Nucleus accumbens (tissue), 56 donors: Measurements from ENCODE around the gene ZBTB44.
"Not testable (repeated sequence)": the region's sequence is repeated elsewhere in the genome, so short reads cannot be mapped to it uniquely, and the experiment has no call there.

Source experiments
- DNase-seq, 56 donors: peaks; one replicate each; lab custom pipeline; 2025; lab: John Stamatoyannopoulos, UW

ZBTB44 gene

DNA sequence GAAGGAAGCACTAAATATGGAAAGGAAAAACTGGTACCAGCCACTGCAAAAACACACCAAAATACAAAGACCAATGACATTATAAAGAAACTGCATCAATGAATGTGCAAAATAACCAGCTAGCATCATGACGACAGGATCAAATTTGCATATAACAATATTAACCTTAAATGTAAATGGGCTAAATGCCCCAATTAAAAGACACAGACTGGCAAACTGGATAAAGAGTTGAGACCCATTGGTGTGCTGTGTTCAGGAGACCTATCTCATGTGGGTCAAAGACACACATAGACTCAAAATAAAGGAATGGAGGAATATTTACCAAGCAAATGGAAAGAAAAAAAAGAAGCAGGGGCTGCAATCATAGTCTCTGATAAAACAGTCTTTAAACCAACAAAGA lies 63.0 kb downstream of the ZBTB44 start:
- DNase-seq = not testable (repeated sequence)

DNA sequence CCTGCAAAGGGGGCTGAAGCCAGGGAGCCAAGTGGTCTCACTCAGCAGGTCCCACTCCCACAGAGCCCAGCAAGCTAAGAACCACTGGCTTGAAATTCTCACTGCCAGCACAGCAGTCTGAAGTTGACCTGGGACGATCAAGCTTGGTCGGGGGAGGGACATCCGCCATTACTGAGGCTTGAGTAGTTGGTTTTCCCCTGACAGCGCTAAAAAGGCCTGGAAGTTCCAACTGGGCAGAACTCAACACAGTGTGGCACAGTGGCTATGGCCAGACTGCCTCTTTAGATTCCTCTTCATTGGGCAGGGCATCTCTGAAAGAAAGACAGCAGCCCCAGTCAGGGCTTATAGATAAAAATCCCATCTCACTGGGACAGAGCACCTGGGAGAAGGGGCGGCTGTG lies 64.8 kb downstream of the ZBTB44 start:
- not testable (repeated sequence) for DNase-seq

DNA sequence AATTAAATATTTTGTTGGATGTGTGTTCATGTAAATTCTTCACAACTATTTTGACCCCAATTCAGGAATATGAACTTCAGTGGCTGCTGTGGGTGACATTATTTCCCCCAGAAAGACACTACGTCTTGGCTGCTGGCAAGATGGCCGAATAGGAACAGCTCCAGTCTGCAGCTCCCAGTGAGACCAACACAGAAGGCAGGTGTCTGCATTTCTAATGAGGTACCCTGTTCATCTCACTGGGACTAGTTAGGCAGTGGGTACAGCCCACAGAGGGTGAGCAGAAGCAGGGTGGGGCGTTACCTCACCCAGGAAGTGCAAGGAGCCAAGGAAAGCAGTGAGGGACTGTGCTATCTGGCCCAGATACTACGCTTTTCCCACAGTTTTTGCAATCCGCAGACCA lies 65.3 kb downstream of the ZBTB44 start:
- no peak for DNase-seq

DNA sequence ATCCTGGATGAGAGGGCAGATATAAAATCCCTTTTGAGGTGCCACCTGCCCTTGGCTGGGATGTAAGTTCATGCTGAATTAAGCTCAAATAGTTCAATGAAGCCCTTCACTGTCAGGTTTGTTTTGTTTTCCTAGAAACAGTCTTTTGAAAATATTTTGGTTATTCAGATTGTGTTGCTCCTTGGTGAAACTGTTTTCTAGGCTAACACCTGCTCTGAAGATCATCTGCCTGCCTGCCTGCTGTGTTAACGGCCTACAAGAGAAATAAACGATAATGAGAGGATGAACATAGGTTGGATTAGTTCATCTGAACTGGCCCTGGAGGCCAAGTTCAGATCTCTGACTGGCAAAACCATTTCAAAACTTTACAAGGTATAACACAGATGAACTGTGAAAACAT lies 67.4 kb downstream of the ZBTB44 start:
- no peak for DNase-seq

DNA sequence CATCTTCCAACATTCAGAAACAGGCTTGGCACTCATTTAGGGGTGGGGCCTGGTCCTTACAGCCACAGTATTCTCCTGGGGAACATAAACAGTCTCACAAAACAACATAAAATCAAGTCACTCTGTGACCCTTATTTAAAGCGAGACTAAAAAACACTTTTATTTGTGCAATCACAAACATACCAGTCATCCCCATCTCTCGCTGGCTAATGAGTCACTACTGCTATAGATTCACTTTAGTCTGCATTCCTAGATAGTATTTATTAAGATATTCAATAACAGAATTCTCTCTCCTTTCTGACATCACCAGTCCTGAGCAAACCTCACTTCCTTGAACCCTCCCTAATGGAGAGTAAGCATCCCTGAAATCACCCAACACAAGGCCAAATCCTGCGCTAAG lies 68.0 kb downstream of the ZBTB44 start:
- DNase-seq = no peak

DNA sequence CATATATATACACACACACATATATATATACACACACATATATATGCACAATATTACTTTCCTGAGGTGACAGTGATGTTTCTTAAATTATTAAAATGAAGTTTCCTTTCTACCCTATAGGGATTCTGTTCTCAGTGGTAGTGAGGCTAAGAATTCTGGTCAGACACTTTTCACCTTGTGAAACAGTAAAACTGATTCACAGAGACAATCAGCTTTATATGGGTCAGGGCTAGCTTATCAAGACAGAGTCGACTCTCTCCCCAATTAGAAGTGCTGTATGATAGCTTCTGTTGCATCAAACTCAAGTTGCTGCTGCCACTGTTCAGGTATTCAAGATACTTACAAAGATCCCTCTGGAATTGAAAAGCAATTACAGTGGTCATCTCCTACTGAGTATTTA lies 68.4 kb downstream of the ZBTB44 start:
- DNase-seq = no peak

DNA sequence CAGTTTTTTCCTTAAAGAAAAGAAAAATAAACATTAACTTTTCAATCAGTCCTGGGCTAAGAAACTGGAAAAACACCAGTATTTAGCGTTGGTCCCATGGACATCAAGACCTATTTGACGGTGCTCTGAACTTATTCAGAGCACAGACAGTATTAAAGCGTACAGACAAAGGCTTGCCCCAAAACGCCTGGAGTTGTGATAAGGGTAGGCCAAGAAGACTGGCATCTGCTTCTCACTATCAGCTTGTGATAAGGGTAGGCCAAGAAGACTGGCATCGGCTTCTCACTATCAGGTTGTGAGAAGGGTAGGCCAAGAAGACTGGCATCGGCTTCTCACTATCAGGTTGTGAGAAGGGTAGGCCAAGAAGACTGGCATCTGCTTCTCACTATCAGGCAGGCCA lies 69.3 kb downstream of the ZBTB44 start:
- not testable (repeated sequence) for DNase-seq

DNA sequence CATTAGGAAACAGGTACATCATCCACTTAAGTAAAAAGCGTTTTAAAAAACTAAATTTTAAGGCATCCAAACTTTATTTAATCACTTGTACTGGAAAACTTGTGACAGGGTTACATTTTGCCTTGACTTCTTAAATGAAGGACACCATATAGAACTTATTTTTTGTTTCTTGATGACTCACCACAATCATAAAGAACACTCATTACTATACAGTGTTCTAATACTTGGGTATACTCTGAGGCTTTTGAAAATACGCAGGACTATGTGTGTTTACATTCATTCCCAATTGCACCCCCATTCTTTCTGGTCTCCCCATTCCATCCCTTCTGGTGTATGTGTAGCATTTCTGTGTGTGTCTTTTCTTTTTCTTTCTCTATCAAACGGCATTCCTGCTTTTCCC lies 69.9 kb downstream of the ZBTB44 start:
- no peak for DNase-seq

DNA sequence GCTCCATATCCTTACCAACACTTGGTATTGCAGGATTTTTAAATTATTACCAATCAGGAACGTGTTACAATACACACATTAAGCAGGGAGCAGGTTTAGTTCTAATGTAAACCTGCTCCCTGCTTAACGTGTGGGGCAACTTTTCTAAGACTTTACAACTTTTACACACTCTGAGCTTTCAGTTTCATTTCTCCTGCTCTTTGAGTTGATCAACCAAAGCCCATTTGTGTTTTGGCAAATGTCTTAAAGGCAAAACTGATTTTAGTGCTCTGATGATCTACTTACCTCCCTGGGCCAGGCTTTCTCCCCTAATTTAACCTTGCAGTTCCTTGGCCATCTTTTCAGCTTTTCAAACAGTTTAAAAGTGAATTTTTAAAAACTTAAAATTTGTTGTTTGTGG lies 70.9 kb downstream of the ZBTB44 start:
- no peak for DNase-seq

DNA sequence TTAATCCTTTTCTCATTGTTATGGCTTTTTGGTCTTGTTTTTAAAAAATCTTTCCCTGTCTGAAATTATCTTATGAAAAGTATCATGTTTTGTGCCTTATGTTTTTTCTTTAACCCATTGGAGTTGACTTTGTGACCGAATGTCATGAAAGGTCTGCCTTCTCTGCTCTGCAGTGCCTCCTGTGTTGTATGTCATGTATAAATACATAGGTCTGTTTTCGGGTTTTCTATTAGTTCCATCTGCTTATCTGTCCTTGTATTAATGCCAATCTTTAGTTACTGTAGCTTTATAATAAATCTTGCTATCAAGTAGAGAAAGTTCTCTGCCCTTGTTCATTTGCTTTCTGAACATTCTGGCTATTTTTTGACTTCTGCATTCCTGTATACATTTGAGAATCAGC lies 73.0 kb downstream of the ZBTB44 start:
- DNase-seq = no peak

DNA sequence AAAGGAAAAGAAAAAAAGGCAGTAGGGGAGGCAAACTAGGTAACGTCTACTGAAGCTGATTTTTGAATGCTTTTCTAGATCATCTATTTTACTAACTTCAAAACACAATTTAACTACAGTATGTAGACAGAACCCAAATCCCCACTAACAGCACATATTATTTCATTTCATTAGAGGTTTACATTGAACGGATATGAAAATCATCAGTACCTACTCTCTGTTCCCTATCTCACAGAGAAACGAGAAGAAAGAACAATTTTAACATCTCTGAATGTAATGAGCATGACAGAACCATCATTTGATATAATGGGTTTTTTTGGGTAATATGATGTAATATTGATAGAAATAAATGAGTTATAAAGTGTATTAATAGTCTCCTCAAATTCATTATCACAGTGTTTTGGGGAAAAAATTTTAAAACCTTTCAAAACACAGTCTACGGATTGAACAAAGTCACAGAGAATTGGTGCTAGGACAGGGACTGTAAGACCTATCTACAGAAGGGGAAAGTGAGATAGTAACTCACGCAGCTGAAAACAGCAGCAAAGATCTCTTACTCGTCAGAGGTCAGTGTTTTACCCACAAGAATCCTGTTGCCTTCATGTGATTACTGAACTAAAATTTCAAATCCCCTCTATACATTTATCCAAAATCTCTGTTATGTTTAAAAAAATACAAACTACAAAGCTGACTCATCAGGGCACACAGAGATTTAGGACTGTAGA lies 77.3 kb downstream of the ZBTB44 start:
- no peak for DNase-seq

DNA sequence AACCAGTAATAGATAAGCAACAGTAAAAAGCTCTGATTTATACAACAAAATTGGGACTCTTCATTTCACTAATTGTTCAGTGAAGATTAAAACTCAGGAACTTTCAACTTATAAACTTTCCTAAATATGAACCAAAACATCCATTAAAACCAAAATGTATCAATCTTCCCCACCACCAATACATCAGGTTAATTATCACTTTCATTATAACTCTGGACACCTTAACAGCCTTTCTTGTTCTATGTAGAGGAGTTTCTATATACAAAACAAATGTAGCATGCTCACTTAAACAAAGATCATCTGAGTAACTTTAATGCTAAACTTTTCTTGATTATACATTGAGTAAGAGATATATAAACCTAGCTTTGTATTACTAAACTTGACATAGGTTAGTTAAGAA lies 80.4 kb downstream of the ZBTB44 start:
- DNase-seq = no peak

DNA sequence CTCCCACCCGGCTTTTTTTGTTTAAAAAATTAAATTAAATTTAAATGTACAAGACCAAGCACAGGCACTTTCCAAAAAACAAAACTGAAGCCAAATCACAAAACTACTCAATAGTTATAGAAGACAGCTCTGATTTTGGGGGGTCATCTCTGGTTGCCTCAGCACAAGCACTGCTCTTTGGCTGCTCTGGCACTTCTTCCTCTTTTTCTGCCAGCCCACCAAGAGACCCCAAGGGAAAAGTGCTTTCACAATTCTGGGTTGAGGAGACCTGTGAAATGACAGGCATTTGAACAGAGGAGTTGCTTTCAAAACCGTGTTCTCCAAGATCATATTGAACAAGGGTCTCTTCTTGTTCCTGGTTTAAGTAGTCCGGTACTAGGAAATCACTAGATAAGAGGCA lies 80.8 kb downstream of the ZBTB44 start:
- not testable (repeated sequence) for DNase-seq

DNA sequence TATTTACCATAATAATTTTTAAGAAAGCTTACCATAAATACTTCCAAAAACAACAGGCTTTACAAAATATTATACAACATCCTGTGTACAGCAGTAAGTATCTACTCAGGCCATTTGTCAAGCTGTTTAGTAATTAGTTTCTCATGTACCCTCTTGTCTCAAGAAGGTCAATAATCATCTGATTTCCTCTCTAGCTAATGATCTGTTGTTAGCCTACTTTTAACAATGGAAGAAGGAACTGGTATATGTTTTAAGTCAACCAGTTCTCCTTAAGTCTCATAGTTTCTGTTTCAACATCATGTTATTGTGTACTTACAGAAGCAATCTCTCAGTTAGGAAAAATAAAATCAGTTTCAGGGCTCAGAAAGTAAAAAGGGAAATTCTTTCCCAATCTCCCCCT lies 81.2 kb downstream of the ZBTB44 start:
- not testable (repeated sequence) for DNase-seq

DNA sequence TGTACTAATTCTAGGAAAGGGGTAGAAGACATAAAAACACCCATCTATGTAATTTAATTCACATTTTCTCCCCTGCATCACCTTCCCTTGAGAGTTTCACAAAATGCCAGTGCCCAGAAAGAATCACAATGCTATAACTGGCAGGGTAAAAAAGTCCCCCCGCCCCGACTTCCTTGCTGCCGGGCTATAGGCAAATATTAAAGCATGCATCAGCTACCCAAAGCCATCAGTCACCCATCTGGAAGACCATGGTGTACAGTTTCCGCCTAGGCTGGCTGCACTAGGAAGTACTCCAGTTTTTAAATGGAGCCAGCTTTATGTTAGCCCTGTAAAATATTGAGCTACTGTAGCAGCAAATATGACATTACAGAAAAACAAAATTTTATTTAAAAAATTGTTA lies 87.3 kb downstream of the ZBTB44 start:
- DNase-seq = no peak

DNA sequence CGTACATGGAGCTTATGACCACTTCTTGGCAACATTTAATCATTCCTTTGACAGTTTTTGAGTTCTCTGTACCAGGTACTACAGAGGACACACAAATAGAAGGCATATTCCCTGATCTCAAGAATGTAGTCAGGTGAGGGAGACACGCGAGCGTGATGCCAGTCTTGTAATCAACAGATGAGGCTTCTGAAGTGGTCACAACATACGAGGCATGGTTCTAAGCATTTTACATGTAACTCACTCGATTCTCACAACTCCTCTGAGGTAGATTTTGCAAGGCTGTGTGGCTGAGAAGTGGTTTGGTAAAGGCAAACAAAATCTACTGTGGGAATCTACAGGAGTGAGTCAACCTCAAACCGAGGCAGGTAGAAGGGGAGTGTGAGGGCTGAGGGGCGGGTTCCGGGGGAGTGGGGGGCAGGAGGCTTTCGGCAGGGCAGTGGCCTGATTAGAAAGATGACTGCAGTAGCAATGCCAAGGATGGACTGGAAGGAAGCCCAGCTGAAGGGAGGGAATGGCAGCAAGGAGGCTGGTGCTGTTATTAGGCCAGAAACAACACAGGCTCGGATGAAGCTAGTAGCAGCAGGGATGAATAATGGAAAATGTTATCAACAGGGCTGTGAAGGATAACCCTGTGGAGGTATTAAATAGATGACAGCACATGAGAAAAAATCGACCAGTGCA lies 91.3 kb downstream of the ZBTB44 start:
- no peak for DNase-seq

DNA sequence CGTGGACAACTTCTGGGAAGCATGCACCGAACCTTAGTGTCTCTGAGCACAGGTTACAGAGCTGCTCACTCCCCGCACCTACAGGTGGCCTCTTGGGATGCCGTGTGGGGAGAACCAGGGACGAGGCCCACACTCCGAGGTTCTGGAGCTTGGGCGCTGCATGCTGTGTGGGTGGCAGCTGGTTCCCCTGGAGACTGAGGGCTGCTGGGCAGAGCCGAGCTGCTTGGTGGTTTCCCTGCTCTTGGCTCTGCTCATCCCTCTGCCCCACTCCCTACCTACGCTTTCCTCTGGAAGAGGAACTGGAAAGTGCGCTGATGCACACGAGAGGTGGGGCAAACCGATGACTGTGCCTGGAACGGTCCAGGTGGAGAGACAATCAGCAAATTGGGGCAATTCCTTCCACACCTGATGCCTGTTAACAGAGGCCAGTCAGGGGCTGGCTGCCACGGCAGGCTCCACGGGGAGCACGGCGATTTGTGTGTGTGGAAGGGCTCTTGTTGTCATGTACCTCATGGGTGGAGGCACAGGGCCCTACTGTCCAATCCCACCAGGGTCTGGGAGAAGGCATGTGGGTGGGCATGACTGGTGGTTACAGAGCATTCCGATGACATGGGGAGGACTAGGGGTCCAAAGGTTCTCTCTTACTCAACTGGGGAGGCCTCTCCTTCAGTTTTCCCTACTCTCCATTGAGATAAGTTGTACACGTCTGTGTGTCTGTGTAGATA lies 94.2 kb downstream of the ZBTB44 start:
- DNase-seq = no peak

DNA sequence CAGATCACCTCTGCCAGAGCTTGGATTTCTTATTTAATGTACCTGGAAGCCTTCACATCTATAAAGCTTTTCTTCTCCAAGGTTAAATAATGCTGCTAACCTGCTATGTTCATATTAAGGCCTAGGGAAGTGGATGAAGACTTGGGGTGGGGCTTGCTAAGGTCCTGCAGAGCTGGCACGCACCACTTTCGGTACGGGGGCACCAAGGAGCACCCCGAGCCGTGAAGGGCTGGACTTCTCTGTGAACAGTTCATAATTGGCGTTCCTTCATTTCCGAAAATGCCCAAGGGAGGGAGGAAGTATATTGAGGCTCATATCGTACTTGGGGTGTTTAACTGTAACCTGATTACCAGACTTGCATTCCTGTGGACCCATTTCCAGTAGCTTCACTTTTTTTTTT lies 95.6 kb downstream of the ZBTB44 start:
- no peak for DNase-seq

DNA sequence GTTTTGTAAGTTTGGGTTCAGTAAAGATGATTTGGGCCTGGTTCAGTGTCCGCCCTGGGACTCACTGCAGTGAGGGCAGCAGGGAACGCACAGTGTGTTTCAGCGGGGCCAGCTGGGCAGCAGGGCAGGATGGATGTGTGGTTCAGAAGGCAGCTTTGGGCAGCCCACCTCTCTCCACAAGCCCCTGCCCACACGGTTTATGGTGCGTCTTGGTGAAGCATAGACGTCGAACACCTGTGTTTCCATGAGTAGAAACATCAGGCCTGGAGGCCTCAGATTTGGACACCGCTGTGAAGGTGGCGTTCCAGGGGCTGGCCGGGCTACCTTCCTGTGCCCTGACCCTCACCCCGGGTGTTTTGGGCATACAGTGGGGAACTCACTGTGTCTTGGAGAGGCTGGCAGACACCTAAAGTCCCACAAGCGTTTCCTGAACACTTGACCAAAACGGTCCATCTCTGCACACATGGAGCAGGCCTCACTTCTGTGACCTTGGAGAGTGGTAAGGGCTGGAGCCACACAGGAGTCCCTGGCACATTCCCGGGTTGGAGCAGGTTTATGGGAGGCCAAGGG lies 96.1 kb downstream of the ZBTB44 start:
- DNase-seq = no peak

DNA sequence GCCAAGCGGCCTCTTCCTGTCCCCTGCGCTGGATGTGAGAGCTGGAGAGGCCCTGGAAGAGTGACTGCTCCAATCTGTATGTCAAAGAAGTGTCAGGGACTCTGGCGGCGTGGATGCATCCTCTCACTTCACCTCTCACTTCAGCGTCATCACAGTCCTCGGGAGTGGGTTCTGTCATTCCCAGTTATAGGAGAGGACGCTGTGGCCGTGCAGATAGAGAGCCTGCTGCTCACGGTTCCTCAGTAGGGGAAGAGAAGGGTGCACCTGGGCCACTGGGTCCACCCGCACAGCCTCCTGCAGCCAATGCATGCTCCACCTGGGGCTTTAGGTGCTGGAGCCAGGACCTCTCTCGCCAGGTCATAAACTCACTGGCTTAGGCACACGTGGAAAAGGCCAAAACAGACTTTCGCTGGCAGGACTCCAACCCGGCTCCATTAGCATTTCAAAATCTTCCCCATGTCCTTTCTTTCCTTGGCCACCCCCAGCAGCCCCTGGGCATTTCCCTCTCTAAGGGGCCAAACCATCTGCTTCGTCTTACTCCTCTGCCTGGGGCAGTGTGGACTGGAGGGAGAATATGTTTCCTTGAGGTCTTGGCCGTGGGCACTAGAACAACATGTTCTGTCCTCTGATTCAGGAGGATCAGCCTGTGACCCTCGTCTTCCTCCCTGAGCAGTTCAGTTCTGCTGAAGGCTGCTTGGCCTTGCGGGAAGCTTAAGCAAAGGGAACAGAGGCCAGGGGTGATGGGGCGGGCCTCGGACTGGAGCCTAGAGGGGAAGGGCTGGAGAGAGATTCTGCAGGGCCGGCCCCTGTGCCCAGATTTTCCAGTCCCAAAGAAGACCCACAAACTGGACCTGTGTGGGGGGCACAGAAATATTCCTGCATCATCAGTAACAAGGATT lies 97.3 kb downstream of the ZBTB44 start:
- no peak for DNase-seq
